GM21737 (cell line): ENCODE results near the gene ZNF502.

ENCODE experiments used
- ATAC-seq: cut with Tn5 transposase; IDR thresholded peaks from one replicate; pipeline ENCODE4 v1.9.1; 2021; ENCODE audit warnings: mild to moderate bottlenecking, moderate library complexity; ENCODE audit not compliant: unreplicated experiment

The ZNF502 gene

GRCh38 chr3:44764248-44764647 lies 51.8 kb downstream of the ZNF502 start:
- no peak for ATAC-seq

- no peak for ATAC-seq
These were observed 59.1 kb downstream of the ZNF502 start for GRCh38 chr3:44771424-44772098.

GRCh38 chr3:44772099-44772442 lies 59.6 kb downstream of the ZNF502 start:
- ATAC-seq = no peak
